CD1c-positive myeloid dendritic cell (primary cell): ENCODE data around the gene NAA80.

Source experiments
- DNase-seq: peaks from one replicate; pipeline ENCODE4 v3.0.0-alpha.2; 2016; ENCODE audit errors: extremely low spot score

NAA80 gene

DNA sequence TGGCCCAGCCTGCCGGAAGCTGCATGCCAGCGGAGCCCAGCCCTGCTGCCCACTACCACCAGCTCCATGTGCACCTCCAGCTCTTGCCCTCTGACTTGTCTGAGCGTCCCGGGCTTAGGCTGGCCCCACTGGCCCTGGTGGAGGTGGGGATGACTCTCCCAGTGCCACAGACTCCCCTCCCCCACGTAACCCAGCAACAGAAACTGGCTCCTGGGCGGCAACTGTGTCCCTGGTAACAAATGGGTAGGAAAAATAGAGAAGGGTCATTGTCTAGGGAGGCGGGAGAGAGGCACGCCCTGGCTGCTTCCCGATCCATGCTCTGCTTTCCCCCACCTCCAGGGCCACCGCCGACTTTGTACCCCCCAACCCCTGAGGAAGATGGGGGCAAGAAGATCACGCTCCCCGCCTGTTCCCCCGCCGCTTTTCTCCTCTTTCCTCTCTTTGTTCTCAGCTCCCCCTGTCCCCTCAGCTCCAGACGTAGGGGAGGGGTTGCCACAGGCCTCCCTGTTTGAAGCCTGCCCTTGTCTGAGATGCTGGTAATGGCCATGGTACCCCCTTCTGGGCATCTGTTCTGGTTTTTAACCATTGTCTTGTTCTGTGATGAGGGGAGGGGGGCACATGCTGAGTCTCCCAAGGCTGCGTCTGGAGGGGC, 41.0 kb downstream of the NAA80 start:
- DNase-seq = no peak

DNA sequence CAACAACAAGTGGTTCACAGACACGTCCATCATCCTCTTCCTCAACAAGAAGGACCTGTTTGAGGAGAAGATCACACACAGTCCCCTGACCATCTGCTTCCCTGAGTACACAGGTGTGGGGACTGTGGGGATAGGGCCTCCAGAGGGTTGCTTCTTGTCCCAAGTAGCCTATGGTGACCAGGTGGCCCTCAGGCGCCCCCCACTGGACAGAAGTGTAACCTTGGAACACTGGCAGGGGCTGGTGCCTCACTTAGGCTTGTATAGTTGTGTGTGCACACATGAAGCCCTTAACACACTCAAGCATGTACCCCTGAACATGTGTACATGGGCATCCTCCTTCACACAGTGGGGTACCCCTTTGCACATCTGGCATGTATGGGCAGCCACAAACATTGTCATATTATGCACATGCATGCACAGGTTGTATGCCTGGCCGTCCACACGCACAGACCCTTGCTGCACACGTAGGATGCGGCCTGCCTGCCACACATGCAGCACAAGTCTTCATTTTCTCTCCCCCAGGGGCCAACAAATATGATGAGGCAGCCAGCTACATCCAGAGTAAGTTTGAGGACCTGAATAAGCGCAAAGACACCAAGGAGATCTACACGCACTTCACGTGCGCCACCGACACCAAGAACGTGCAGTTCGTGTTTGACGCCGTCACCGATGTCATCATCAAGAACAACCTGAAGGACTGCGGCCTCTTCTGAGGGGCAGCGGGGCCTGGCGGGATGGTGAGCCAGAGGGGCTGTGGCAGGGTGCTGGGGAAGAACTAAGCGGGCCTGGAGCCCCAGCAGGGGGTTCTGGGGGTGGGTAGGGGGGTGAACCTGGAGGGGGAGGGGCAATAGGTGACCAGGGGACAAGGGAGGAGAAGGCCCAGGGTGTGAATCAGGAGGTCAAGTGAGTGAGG, 42.0 kb downstream of the NAA80 start:
- DNase-seq = no peak

DNA sequence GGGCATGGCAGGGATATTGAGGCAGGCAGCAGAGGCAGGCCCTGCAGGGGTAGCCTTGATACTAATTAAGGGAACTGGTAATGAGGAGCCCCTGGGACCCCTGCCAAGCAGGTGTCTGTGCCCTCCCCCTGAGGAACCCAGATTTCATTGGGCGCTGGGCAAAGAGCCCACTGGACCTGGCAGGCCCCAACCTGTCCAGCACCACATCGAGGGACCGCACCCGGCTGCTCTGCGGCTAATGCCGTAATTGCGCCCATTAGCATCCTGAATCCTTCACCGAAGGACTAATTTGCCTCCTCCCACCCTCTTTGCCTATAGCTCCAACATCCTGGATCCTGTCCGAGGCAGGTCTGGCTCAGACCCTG, 44.0 kb downstream of the NAA80 start:
- DNase-seq = no peak

DNA sequence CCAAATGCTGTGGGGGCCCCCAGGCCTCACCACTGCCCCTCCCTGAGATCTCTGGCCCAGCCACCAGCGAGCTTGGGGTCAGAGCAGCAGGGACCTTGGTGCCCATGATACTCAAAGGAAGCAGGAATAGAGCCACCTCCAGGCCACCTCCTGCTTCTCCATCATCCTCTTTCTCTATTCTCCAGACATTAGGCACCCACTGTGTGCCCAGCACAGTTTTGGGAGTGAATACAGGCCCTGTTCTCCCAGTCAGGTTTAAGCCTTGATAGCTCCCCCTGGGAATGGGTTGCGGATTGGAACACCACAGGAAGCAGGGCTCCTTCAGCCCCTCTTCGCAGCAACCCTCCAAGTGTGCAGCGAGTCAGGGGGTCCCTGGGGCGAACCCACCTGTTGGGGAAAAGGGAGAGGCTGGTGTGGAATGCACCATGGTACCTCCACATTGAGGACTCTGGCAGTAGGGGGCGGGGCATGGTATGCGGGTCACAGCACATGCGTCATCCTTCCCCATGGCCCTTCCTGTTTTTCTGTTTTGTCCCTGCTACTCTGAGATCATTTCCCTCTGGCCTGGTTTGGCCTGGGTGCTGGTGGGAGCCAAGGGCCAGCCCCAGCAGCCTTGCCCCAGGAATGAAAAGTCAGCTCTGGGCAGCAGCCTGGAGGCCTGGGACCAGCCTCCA, 44.5 kb downstream of the NAA80 start:
- DNase-seq = peak; percentile 87

DNA sequence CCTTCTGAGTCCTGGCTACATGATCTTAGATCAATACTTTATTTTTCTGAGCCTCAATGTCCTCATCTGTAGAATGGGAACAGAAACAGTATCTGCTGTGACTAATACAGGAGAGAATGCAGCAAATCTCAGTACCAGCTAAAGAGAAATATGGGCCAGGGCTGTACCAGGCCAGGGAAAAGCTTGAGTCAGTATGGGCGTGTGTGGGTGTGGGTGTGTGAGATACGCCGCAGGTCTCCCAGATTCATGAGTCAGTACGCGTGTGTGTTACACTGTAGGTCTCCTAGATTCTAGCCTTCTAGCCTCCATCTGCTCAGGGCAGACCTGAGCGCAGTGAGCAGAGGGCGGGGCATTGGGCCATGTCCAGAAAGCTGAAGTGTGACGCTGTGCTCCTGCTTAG, 48.0 kb downstream of the NAA80 start:
- peak; percentile 78 for DNase-seq

DNA sequence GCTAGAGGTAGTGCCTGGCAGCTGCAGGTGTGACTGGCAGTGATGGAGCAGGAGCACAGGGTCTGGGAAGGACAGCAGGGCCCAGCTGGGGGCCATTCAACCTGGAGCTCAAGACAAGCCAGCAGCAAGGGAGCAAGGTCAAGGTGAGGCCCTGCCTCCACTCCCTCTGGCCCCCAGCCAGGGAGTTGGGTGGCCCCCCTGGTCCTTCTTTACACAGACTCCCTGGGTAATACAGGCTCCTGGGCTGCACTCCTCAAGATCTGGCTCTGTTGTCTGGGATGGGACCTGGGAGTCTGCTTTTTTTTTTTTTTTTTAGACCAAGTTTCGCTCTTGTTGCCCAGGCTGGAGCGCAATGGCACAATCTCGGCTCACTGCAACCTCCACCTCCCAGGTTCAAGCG, 48.7 kb downstream of the NAA80 start:
- no peak for DNase-seq

DNA sequence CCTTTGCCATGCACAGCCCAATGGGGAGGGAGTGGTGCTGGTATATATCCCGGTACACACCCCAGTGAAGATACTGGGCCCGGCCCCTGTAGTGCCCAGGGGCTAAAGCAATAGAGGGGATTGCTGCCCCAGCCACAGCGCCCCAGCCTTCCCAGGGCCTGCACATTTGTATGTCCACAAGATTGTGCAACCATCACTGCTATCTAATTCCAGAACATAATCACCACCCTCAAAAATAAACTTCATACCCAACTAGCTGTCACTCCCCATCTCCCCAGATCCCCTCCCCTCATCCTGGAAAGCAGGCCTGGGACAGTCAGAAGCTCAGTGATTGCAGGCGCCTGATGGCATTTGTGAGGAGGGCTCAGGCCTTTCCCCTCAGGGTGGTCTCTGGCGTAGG, 49.7 kb downstream of the NAA80 start:
- DNase-seq = no peak

DNA sequence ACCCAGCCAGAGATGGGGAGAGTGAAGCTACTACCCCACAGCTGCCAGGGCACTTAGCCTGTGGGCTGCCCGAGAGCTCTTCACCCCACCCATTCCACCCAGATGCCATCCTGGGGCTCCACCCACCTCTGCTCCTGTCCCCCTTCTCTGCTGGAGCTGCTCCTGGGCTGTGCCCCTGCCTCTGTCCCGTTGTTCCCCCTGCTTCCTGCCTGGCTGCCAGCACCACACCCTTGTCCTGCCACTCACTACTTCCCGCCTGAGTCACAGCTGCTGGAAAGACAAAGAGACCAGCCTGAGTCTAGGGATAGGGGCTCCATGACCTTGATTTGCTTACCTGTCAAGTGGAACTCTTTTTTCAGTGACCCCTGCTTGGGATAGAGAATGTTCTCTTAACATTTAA, 50.8 kb downstream of the NAA80 start:
- DNase-seq = peak; percentile 38

DNA sequence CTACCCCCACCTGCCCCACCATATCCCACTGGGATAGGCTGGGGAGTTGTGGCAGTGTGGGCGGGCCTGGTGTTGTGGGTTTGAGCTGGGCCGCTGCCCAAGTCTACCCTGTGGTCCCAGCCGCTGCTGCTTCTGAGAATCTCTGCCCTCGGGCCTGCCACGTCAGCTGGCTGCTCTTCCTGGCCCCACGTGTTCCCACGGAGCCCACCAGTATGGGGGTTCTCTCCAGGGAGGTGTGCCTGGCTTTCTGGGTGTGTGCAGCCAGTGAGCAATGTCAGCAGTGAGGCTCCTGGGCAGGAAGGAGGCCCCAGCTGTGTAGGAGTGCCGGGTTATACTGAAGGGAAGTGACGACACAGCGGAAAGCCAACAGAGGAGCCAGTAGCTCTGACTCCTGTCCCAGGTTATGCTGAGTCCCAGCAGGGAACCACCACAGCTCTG, 52.7 kb downstream of the NAA80 start:
- DNase-seq = peak; percentile 90
